Ovary (tissue), 9 donors: ENCODE measurements around the gene SULT1C2. TPM values are rescaled to one million over a fixed set of nuclear protein-coding genes. Genes with fewer than 3 reads are reported as not detected.

Source experiments
- DNase-seq, 5 donors: peaks; one replicate each; pipeline ENCODE4 v3.0.0-alpha.2; 2019 to 2020
- H3K27ac ChIP-seq, 2 donors: fragments of 200-600 bp; one replicate each; pipeline versions ENCODE4 v1.5.1 to v1.8.0; 2019 to 2022
- H3K27me3 ChIP-seq: fragments of 200-600 bp; one replicate; pipeline ENCODE4 v1.8.0; 2022
- H3K36me3 ChIP-seq: fragments of 200-600 bp; sonication (generic); one replicate; pipeline ENCODE4 v1.5.1; 2019
- H3K4me1 ChIP-seq: one replicate; pipeline ENCODE4 v1.8.1; 2013; ENCODE audit warnings: mild to moderate bottlenecking, moderate library complexity; ENCODE audit not compliant: insufficient read depth
- H3K4me3 ChIP-seq: fragments of 200-600 bp; sonication (generic); one replicate; pipeline ENCODE4 v1.5.1; 2017
- H3K9me3 ChIP-seq, 2 donors: fragments of 200-600 bp in 1 of 2; sonication (generic) in 1 of 2; one replicate each; pipeline versions ENCODE4 v1.5.1 to v1.8.1; 2013 to 2019; ENCODE audit warnings: mild to moderate bottlenecking in 1 of 2, moderate library complexity in 1 of 2
- EP300 ChIP-seq: sonication (generic); formaldehyde crosslinking; IDR thresholded peaks from one replicate; pipeline ENCODE4 v1.6.1; 2017; ENCODE audit warnings: antibody characterized with exemption
- POLR2A ChIP-seq: fragments of 450-650 bp; IDR thresholded peaks from one replicate; pipeline ENCODE4 v1.6.1; 2017; ENCODE audit warnings: antibody characterized with exemption, mild to moderate bottlenecking, moderate library complexity
- WGBS, 3 donors: extraction: QIAGEN DNeasy Blood & Tissue Kit in 1 of 3; methylation state at CpG; one replicate each; pipeline versions ENCODE4 v1.1.5 to v1.1.7; 2013 to 2017; 5-methylcytosine and 5-hydroxymethylcytosine counted together
- intact Hi-C, 4 donors: fragments of 100-400 bp; cut with DNase I; formaldehyde crosslinking; loops; one replicate each; pipeline versions ENCODE4 v1.11.0 to v1.15.1; 2022 to 2023
- polyA plus RNA-seq, 2 donors: library from polyadenylated mRNA; stranded (reverse); fragments of 200-250 nt in 1 of 2; fragments of 350-450 nt in 1 of 2; fragmentation: Illumina TruSeq in 1 of 2; extraction: RNeasy Lipid Tissue Mini Kit (QIAGEN cat#74804) in 1 of 2; gene quantifications; one replicate each; pipeline ENCODE4 v1.2.3, GENCODE V29; 2013 to 2014
- total RNA-seq, 7 donors: library from RNA; depleted of rRNA in 2 of 7; stranded (reverse); fragments of >200 nt in 2 of 7; fragmentation: NEBNext Ultra II Directional in 3 of 7; extraction: Animal tissue kit (Norgen Biotek cat#: 25700) in 3 of 7; gene quantifications; one replicate each; pipeline versions ENCODE4 v1.1.0 to v1.2.4, GENCODE V29; 2016 to 2023
- TF ChIP-seq, protein P1 (sequence below), 3 donors: fragments of 450-650 bp in 2 of 3; fragments of 200-600 bp in 1 of 3; IDR thresholded peaks; one replicate each; pipeline versions ENCODE4 v1.5.1 to v1.8.0; 2016 to 2022; ENCODE audit warnings: antibody characterized with exemption in 3 of 3, mild to moderate bottlenecking in 1 of 3
- donor health status: DM: no; HTN: no; CAD: no; lungs with moderate emphysema.
- donor health status: DM: no; HTN: no; CAD: no.
- donor health status: Bipolar disorder and iron deficiency.
- donor health status: DM: yes; HTN: yes; CAD: no.
- donor health status: DM: no; HTN: no; CAD: no.
- donor health status: DM: yes; HTN: yes; CAD: no.

SULT1C2 gene
- total and polyA plus RNA-seq, 9 donors = under 0.01 to 3.2 (median 0.40) TPM

DNA sequence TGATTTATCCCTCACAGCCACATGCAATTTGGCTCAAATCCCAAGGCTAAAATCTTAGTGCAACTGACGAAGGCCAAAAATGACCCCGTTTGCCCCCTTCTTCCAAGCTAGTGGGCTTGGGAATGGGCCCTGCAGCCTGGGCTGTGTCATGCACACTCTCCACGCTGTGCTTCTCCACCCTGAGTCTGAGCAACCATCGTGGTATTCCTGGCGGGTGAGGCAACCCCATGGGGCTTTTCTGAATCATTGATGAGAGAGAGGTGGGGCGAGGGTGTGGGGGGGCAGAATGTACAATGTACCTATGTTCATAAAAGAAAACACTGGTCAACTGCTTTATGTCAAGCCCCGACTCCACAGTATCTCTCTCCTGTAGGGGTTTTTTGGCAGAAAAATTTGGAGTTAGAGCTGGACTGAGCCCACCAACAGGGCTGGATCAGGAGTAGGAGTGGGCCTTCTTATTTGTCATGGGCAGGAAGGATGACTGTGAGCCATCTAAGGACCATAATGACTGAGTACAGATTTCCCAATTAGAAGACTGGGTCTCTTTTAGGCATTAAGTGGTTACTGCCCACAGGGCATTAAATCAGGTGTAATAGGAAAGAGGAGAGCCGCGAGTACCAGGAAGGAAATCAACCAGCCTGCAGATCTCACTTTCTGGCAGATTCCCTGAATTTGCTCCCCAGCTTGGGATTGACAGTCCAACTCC lies 8.9 kb downstream of the SULT1C2 start:
- no peak for DNase-seq
- no peak for TF ChIP-seq POLR2A
- TF ChIP-seq, protein P1, sequence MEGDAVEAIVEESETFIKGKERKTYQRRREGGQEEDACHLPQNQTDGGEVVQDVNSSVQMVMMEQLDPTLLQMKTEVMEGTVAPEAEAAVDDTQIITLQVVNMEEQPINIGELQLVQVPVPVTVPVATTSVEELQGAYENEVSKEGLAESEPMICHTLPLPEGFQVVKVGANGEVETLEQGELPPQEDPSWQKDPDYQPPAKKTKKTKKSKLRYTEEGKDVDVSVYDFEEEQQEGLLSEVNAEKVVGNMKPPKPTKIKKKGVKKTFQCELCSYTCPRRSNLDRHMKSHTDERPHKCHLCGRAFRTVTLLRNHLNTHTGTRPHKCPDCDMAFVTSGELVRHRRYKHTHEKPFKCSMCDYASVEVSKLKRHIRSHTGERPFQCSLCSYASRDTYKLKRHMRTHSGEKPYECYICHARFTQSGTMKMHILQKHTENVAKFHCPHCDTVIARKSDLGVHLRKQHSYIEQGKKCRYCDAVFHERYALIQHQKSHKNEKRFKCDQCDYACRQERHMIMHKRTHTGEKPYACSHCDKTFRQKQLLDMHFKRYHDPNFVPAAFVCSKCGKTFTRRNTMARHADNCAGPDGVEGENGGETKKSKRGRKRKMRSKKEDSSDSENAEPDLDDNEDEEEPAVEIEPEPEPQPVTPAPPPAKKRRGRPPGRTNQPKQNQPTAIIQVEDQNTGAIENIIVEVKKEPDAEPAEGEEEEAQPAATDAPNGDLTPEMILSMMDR (IDR thresholded peaks at IDR 0.05) = no peak
- TF ChIP-seq EP300 = no peak
- Histone ChIP-seq H3K27me3 (no peaks in the 10 kb centered on the region), H3K4me1 (no peaks in the 10 kb centered on the region), H3K4me3 (no peak overlapping the region), H3K36me3 (no peaks in the 10 kb centered on the region), H3K27ac (no peak overlapping the region), H3K9me3 (no peaks in the 10 kb centered on the region)
- intact Hi-C loops = no loop called here
- WGBS, 3 donors = 73 to 75% (median 74%) methylated on average over 9 of the region's 9 CpGs

DNA sequence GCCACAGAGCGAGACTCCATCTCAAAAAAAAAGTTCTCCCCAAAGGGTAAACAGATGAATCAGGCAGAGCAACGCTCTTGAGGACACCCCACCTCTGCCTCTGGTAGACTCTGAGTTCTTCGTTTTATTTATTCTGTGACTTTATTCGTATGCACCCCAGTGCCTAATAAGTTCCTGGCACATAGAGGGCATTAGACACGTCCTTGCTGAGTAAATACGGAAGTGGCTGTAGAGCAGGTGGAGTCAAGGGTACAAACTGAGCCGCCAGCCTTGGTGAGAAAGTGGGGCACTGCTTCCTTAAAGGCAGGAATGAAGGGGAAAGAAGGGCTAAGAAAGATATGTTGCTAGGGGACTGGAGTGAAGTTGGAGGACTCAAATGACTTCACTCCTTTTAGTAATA lies 12.9 kb downstream of the SULT1C2 start:
- H3K9me3 ChIP-seq = no peaks in the 10 kb centered on the region
- H3K4me1 ChIP-seq = no peaks in the 10 kb centered on the region
- WGBS, 3 donors = 88 to 93% (median 89%) methylated on average over 7 of the region's 7 CpGs
- H3K4me3 ChIP-seq = no peak overlapping the region
- H3K27ac ChIP-seq = no peak overlapping the region
- TF ChIP-seq POLR2A (no peak), EP300 (no peak)
- TF ChIP-seq, protein P1 (IDR thresholded peaks at IDR 0.05) = no peak
- no peak for DNase-seq
- no peaks in the 10 kb centered on the region for H3K27me3 ChIP-seq
- intact Hi-C loops = no loop called here
- no peaks in the 10 kb centered on the region for H3K36me3 ChIP-seq

DNA sequence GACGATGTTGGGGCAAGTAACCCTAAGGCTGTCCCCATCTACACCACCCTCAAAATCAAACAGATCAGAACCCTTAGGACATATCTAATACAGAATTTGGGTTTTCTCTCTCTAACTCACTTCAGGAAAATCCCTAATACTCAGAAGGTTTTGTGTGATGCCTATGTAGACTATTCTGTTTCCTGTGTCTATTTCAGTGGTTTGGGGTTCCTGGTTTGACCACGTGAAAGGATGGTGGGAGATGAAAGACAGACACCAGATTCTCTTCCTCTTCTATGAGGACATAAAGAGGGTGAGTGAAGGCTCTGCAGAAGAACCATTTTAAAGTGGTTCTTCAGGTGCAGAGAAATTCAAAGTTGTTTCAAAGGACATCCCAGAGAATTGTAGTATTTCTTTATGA lies 16.3 kb downstream of the SULT1C2 start:
- WGBS, 3 donors = 77 to 86% (median 81%) methylated on average over 2 of the region's 2 CpGs
- no peak for DNase-seq
- H3K9me3 ChIP-seq = no peaks in the 10 kb centered on the region
- H3K4me1 ChIP-seq = no peaks in the 10 kb centered on the region
- TF ChIP-seq, protein P1 (IDR thresholded peaks at IDR 0.05) = no peak
- no peak for TF ChIP-seq POLR2A
- no peak for TF ChIP-seq EP300
- H3K27ac ChIP-seq = no peak overlapping the region
- intact Hi-C loops = no loop called here
- no peaks in the 10 kb centered on the region for H3K27me3 ChIP-seq
- H3K4me3 ChIP-seq = no peak overlapping the region
- no peaks in the 10 kb centered on the region for H3K36me3 ChIP-seq

DNA sequence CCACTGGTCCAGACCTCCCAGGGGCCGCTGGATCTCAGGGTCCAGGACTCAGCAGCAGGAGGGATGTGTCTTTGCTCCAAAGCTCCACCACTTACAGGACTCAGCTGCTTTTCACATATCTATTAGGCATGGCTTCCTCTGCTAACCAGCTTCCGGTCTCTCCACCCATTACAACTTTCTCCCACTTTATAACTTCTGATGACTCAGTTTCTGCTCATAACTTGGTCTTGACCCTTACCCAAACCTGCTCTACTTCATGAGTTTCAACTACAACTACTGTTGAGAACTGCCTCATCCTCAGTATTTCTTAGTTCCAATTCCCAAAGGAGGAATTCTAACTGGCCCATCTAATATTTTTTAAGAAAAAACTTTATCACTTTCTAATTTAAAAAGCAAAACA lies 17.2 kb downstream of the SULT1C2 start:
- Histone ChIP-seq H3K4me3 (no peak overlapping the region), H3K27me3 (no peaks in the 10 kb centered on the region), H3K4me1 (no peaks in the 10 kb centered on the region), H3K27ac (no peak overlapping the region), H3K9me3 (no peaks in the 10 kb centered on the region), H3K36me3 (no peaks in the 10 kb centered on the region)
- intact Hi-C loops = no loop called here
- 87 to 92% (median 89%) methylated on average over 2 of the region's 2 CpGs for WGBS, 3 donors
- TF ChIP-seq, protein P1 (IDR thresholded peaks at IDR 0.05) = no peak
- no peak for TF ChIP-seq POLR2A
- no peak for TF ChIP-seq EP300
- no peak for DNase-seq
